Pericardium fibroblast (primary cell): Measurements from ENCODE around the gene C2orf66. TPM values are rescaled to one million over a fixed set of nuclear protein-coding genes. Genes with fewer than 3 reads are reported as not detected.

ENCODE experiments used
- total RNA-seq: library from RNA; depleted of rRNA; stranded (reverse); fragments of >200 nt; gene quantifications from 2 replicates; pipeline ENCODE4 v1.2.3, GENCODE V29; 2015

The C2orf66 gene
- not detected in 2 replicates for total RNA-seq

GRCh38 chr2:196809260-196809659 lies at the start of gene C2orf66:
TSS of gene C2orf66 (minus strand) at chr2:196809355. CDS start at chr2:196809336, 19 bp downstream.

Other genes with a start within 250 kb of the C2orf66 start
- gene HECW2, start 215.8 kb downstream of the C2orf66 start, total RNA-seq, result 1.5 and 13.5 TPM in 2 replicates
- 0.09 and 0.93 TPM in 2 replicates for gene CCDC150, start 169.6 kb downstream of the C2orf66 start, total RNA-seq
- 8.9 and 15.0 TPM in 2 replicates for gene GTF3C3, start 9.7 kb downstream of the C2orf66 start, total RNA-seq
- 5.3 and 6.8 TPM in 2 replicates for gene PGAP1, start 117.4 kb upstream of the C2orf66 start, total RNA-seq